ENCODE results near the gene MKS1.

DNA sequence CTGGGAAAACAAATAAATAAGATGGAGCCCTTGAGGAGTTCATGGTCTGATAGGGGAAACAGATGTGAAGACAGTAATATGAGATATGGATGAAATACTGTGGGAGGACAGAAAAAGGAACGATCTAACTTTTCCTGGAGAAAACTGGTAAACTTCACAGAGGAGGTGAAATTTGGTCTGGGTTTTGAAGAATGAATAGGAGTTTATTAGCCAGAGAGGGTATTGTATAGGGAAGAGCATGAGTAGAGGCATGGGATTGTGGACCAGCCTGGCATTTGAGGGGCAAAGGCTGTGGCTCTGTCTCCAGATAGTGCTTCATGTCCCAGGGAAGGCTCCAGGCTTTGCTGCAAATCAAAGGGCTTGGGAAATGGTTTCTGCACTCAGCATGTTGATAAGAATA, 20.9 kb upstream of the MKS1 start:
- TF ChIP-seq POLR2AphosphoS5 (IDR thresholded peaks at IDR 0.05): no peak
- TF ChIP-seq POLR2A (IDR thresholded peaks at IDR 0.05): no peak

Measured in sigmoid colon (tissue), 4 donors.